Activated T-helper 17 cell treated with anti-CD3 and anti-CD28 coated beads, Interleukin-2, amount 50 U/mL, for 72 hours (primary cell): Measurements from ENCODE around the gene GMCL1. TPM values are rescaled to one million over a fixed set of nuclear protein-coding genes. Genes with fewer than 3 reads are reported as not detected.
A peak's percentile ranks its signal among the peaks of the same experiment; 100 is the strongest.

Experiments used
- ATAC-seq: fragments of 150-1000 bp; cut with Tn5 transposase; replicated peaks from 2 replicates; pipeline ENCODE4 v1.10.0; 2021; ENCODE audit warnings: mild to moderate bottlenecking, moderate library complexity
- H3K27ac Mint-ChIP-seq: one replicate; pipeline ENCODE4 v1.8.0; 2022; ENCODE audit warnings: mixed read lengths
- H3K27me3 Mint-ChIP-seq: one replicate; pipeline ENCODE4 v1.8.0; 2022; ENCODE audit warnings: mixed read lengths
- H3K36me3 Mint-ChIP-seq: one replicate; pipeline ENCODE4 v1.8.0; 2022; ENCODE audit warnings: low read depth, mild to moderate bottlenecking, mixed read lengths
- H3K4me1 Mint-ChIP-seq: one replicate; pipeline ENCODE4 v1.8.0; 2022; ENCODE audit warnings: mixed read lengths
- H3K4me3 Mint-ChIP-seq: one replicate; pipeline ENCODE4 v1.8.0; 2022; ENCODE audit warnings: mild to moderate bottlenecking, mixed read lengths
- H3K9me3 Mint-ChIP-seq: one replicate; pipeline ENCODE4 v1.8.0; 2022; ENCODE audit warnings: mixed read lengths
- total RNA-seq, 2 donors: library from RNA; stranded (reverse); gene quantifications; one replicate each; pipeline ENCODE4 v1.2.3, GENCODE V29; 2022

Gene GMCL1
- total RNA-seq, 2 donors from 2014 or later: 20.8 to 24.1 TPM

- Mint-ChIP-seq H3K27me3 (no peaks in the 10 kb centered on the region), H3K27ac (peak within 1 kb of the TSS; percentile 88), H3K4me1 (peaks cover 8% of the 10 kb centered on the region), H3K36me3 (peaks cover 72% of the 10 kb centered on the region), H3K4me3 (peak within 1 kb of the TSS; percentile 76), H3K9me3 (no peaks in the 10 kb centered on the region)
- ATAC-seq: no peak
Measured at GRCh38 chr2:69914950-69915945, 85.8 kb downstream of the GMCL1 start, which contains the start of gene MXD1. Gene MXD1 (plus strand): TSS chr2:69915109. CDS start chr2:69915331, 222 bp downstream.

GRCh38 chr2:69916106-69916505 lies 86.6 kb downstream of the GMCL1 start:
- Mint-ChIP-seq H3K36me3 (peaks cover 72% of the 10 kb centered on the region), H3K27me3 (no peaks in the 10 kb centered on the region), H3K4me3 (peak overlapping the region; percentile 76), H3K4me1 (peaks cover 8% of the 10 kb centered on the region), H3K9me3 (no peaks in the 10 kb centered on the region), H3K27ac (peak overlapping the region; percentile 55)
- ATAC-seq: no peak

- no peak overlapping the region for H3K27ac Mint-ChIP-seq
- H3K4me3 Mint-ChIP-seq: peak overlapping the region; percentile 76
- H3K9me3 Mint-ChIP-seq: no peaks in the 10 kb centered on the region
- peaks cover 77% of the 10 kb centered on the region for H3K36me3 Mint-ChIP-seq
- H3K27me3 Mint-ChIP-seq: no peaks in the 10 kb centered on the region
- no peak for ATAC-seq
- H3K4me1 Mint-ChIP-seq: peaks cover 8% of the 10 kb centered on the region
Measured at GRCh38 chr2:69917852-69918251, 88.4 kb downstream of the GMCL1 start.

- Mint-ChIP-seq H3K36me3 (peaks cover 78% of the 10 kb centered on the region), H3K4me3 (peak overlapping the region; percentile 76), H3K27ac (no peak overlapping the region), H3K27me3 (no peaks in the 10 kb centered on the region), H3K9me3 (no peaks in the 10 kb centered on the region), H3K4me1 (peaks cover 6% of the 10 kb centered on the region)
- ATAC-seq: no peak
Measured at GRCh38 chr2:69918401-69918800, 88.9 kb downstream of the GMCL1 start.

GRCh38 chr2:69923116-69923515 lies 93.7 kb downstream of the GMCL1 start:
- Mint-ChIP-seq H3K27me3 (no peaks in the 10 kb centered on the region), H3K4me1 (peaks cover 5% of the 10 kb centered on the region), H3K9me3 (no peaks in the 10 kb centered on the region), H3K4me3 (no peak overlapping the region), H3K27ac (peak overlapping the region; percentile 28), H3K36me3 (peaks cover 91% of the 10 kb centered on the region)
- no peak for ATAC-seq

- H3K4me1 Mint-ChIP-seq: peaks cover 11% of the 10 kb centered on the region
- no peak overlapping the region for H3K4me3 Mint-ChIP-seq
- H3K27ac Mint-ChIP-seq: no peak overlapping the region
- no peaks in the 10 kb centered on the region for H3K27me3 Mint-ChIP-seq
- H3K36me3 Mint-ChIP-seq: peaks cover 85% of the 10 kb centered on the region
- no peaks in the 10 kb centered on the region for H3K9me3 Mint-ChIP-seq
- ATAC-seq: no peak
Measured at GRCh38 chr2:69926849-69927515, 97.5 kb downstream of the GMCL1 start.

Other genes with a start within 250 kb of the GMCL1 start
- gene AAK1, start 185.9 kb upstream of the GMCL1 start, total RNA-seq: 100 to 1,000 TPM in 1 of 2 donors, 10 to 100 TPM in 1; 94.3 to 203 TPM
- gene ANXA4, start 87.5 kb upstream of the GMCL1 start, total RNA-seq: 10 to 100 TPM; 31.5 to 33.0 TPM
- 10 to 100 TPM; 54.9 to 60.1 TPM for gene SNRNP27, start 64.3 kb downstream of the GMCL1 start, total RNA-seq
- gene MXD1, start 85.4 kb downstream of the GMCL1 start, total RNA-seq: 10 to 100 TPM; 14.8 to 40.6 TPM
- gene ASPRV1, start 132.0 kb downstream of the GMCL1 start, total RNA-seq: 1 to 10 TPM in 1 of 2 donors, under 1 TPM in 1; 0.73 to 3.4 TPM